Measurements from ENCODE around the gene REXO1. TPM values are rescaled to one million over a fixed set of nuclear protein-coding genes. Genes with fewer than 3 reads are reported as not detected.

REXO1 gene
- total RNA-seq, 1 donor from 2014 or later = 37.2 TPM

GRCh38 chr19:1774989-1775772 is 73.1 kb downstream of the REXO1 start:
- H3K4me3 ChIP-seq = no peak overlapping the region
- H3K36me3 ChIP-seq = no peaks in the 10 kb centered on the region
- peaks cover 11% of the 10 kb centered on the region for H3K9me3 ChIP-seq
- H3K27ac ChIP-seq = no peak overlapping the region
- peak; percentile 38 for TF ChIP-seq CTCF (IDR thresholded peaks at IDR 0.05)
- H3K27me3 ChIP-seq = peaks cover 75% of the 10 kb centered on the region
- DNase-seq (no peak), ATAC-seq (peak; percentile 65)
- no peaks in the 10 kb centered on the region for H3K4me1 ChIP-seq
- intact Hi-C loops (cut with DNase I) = no loop called here

- Histone ChIP-seq H3K9me3 (peaks cover 11% of the 10 kb centered on the region), H3K4me3 (no peak overlapping the region), H3K27me3 (peaks cover 72% of the 10 kb centered on the region), H3K27ac (no peak overlapping the region), H3K36me3 (no peaks in the 10 kb centered on the region), H3K4me1 (no peaks in the 10 kb centered on the region)
- intact Hi-C loops (cut with DNase I) = no loop called here
- ATAC-seq (no peak), DNase-seq (no peak)
- no peak for TF ChIP-seq CTCF (IDR thresholded peaks at IDR 0.05)
These were observed 75.1 kb downstream of the REXO1 start for GRCh38 chr19:1773184-1773583.

GRCh38 chr19:1770866-1771576 is 77.3 kb downstream of the REXO1 start:
- intact Hi-C loops (cut with DNase I) = no loop called here

GRCh38 chr19:1769645-1769985 is 78.7 kb downstream of the REXO1 start:
- no peak for ATAC-seq
- intact Hi-C loops (cut with DNase I) = loop anchor here (10.0 kb wide), 1 partner anchor 225 kb away; no protein-coding TSS in a partner anchor

More at GRCh38 chr19:1770866-1771576, 77.3 kb downstream of the REXO1 start:
- Histone ChIP-seq H3K4me1 (peaks cover 2% of the 10 kb centered on the region), H3K9me3 (peaks cover 11% of the 10 kb centered on the region), H3K27me3 (peaks cover 72% of the 10 kb centered on the region), H3K36me3 (no peaks in the 10 kb centered on the region), H3K4me3 (no peak overlapping the region), H3K27ac (no peak overlapping the region)
- ATAC-seq = no peak
- no peak for TF ChIP-seq CTCF (IDR thresholded peaks at IDR 0.05)
- no peak for DNase-seq

More at GRCh38 chr19:1769645-1769985, 78.7 kb downstream of the REXO1 start:
- no peak for DNase-seq
- H3K9me3 ChIP-seq = peaks cover 11% of the 10 kb centered on the region
- H3K4me3 ChIP-seq = no peak overlapping the region
- H3K36me3 ChIP-seq = no peaks in the 10 kb centered on the region
- no peak overlapping the region for H3K27ac ChIP-seq
- peaks cover 2% of the 10 kb centered on the region for H3K4me1 ChIP-seq
- H3K27me3 ChIP-seq = peaks cover 74% of the 10 kb centered on the region
- TF ChIP-seq CTCF (IDR thresholded peaks at IDR 0.05) = no peak
